GM23338 (cell line): Measurements from ENCODE around the gene CRB2. TPM values are rescaled to one million over a fixed set of nuclear protein-coding genes. Genes with fewer than 3 reads are reported as not detected.

ENCODE experiments used
- ATAC-seq: fragments of 200-7000 bp; cut with Tn5 transposase; 3 replicates; pipeline ENCODE4 v1.9.1; 2020
- DNase-seq: peaks from one replicate; pipeline ENCODE4 v3.0.0-alpha.2; 2015; ENCODE audit warnings: low spot score
- H2AFZ ChIP-seq: fragments of 200-600 bp; sonication (generic); 2 replicates; pipeline ENCODE4 v1.8.0; 2016; ENCODE audit warnings: antibody characterized with exemption, mild to moderate bottlenecking, moderate library complexity
- H3F3A ChIP-seq: fragments of 200-600 bp; sonication (generic); replicated peaks from 2 replicates; pipeline ENCODE4 v1.8.0; 2017; ENCODE audit warnings: antibody characterized with exemption, mixed run types, low read depth
- H3K27ac ChIP-seq: fragments of 200-600 bp; sonication (generic); 2 replicates; pipeline ENCODE4 v1.6.1; 2016; ENCODE audit warnings: low read depth
- H3K27me3 ChIP-seq: fragments of 200-600 bp; sonication (generic); 2 replicates; pipeline ENCODE4 v1.8.0; 2016; ENCODE audit warnings: mild to moderate bottlenecking, mixed run types, moderate library complexity; ENCODE audit not compliant: insufficient read depth
- H3K36me3 ChIP-seq: fragments of 200-600 bp; sonication (generic); 2 replicates; pipeline ENCODE4 v1.8.0; 2016; ENCODE audit warnings: mild to moderate bottlenecking; ENCODE audit not compliant: insufficient read depth
- H3K4me1 ChIP-seq: fragments of 200-600 bp; sonication (generic); 2 replicates; pipeline ENCODE4 v1.8.0; 2016; ENCODE audit warnings: mild to moderate bottlenecking, moderate library complexity; ENCODE audit not compliant: insufficient read depth
- H3K4me2 ChIP-seq: fragments of 200-600 bp; sonication (generic); 2 replicates; pipeline ENCODE4 v1.7.1; 2017; ENCODE audit warnings: mixed run types
- H3K4me3 ChIP-seq: fragments of 200-600 bp; sonication (generic); 2 replicates; pipeline ENCODE4 v1.6.1; 2016; ENCODE audit warnings: mixed run types
- H3K79me2 ChIP-seq: fragments of 200-600 bp; sonication (generic); replicated peaks from 2 replicates; pipeline ENCODE4 v1.8.0; 2017; ENCODE audit warnings: mild to moderate bottlenecking; ENCODE audit not compliant: insufficient read depth
- H3K9me2 ChIP-seq: fragments of 200-600 bp; sonication (generic); 2 replicates; pipeline ENCODE4 v1.8.0; 2017; ENCODE audit not compliant: insufficient read depth
- H4K20me1 ChIP-seq: fragments of 200-600 bp; sonication (generic); replicated peaks from 2 replicates; pipeline ENCODE4 v1.8.0; 2017; ENCODE audit warnings: mild to moderate bottlenecking; ENCODE audit not compliant: insufficient read depth
- H3K27ac Mint-ChIP-seq: 2 replicates; pipeline ENCODE4 v1.8.0; 2020; ENCODE audit warnings: inconsistent platforms, mild to moderate bottlenecking, moderate library complexity, mixed read lengths
- H3K27me3 Mint-ChIP-seq: 3 replicates; pipeline ENCODE4 v1.8.0; 2022; ENCODE audit warnings: low read depth, mild to moderate bottlenecking, moderate library complexity, mixed read lengths, inconsistent platforms; ENCODE audit not compliant: insufficient read depth, poor library complexity
- H3K36me3 Mint-ChIP-seq: 3 replicates; pipeline ENCODE4 v1.8.0; 2021; ENCODE audit warnings: low read depth, mild to moderate bottlenecking, inconsistent platforms, moderate library complexity, mixed read lengths
- H3K4me1 Mint-ChIP-seq: 3 replicates; pipeline ENCODE4 v1.8.0; 2020; ENCODE audit warnings: mild to moderate bottlenecking, inconsistent platforms, mixed read lengths
- H3K4me3 Mint-ChIP-seq: 3 replicates; pipeline ENCODE4 v1.8.0; 2021; ENCODE audit warnings: moderate library complexity, mild to moderate bottlenecking, inconsistent platforms, mixed read lengths
- H3K9me3 Mint-ChIP-seq: 3 replicates; pipeline ENCODE4 v1.8.0; 2020; ENCODE audit warnings: moderate library complexity, mild to moderate bottlenecking, inconsistent platforms, mixed read lengths
- CREB1 ChIP-seq: fragments of 250-450 bp; sonication (Bioruptor Pico); IDR thresholded peaks from 2 replicates; pipeline ENCODE4 v1.5.0; 2020; ENCODE audit warnings: low read depth, mild to moderate bottlenecking, moderate library complexity
- EZH2phosphoT487 ChIP-seq: fragments of 200-600 bp; sonication (generic); IDR thresholded peaks from one replicate; pipeline ENCODE4 v1.8.1; 2018; ENCODE audit warnings: antibody characterized with exemption; ENCODE audit not compliant: unreplicated experiment
- POLR2AphosphoS5 ChIP-seq: IDR thresholded peaks from 2 replicates; pipeline ENCODE4 v1.6.1; 2016; ENCODE audit warnings: antibody characterized with exemption, low read depth
- ZNF114 ChIP-seq: fragments of 250-450 bp; sonication (Bioruptor Pico); IDR thresholded peaks from 2 replicates; pipeline ENCODE4 v1.5.0; 2020; ENCODE audit warnings: mild to moderate bottlenecking, moderate library complexity
- ZNF331 ChIP-seq: fragments of 250-450 bp; sonication (Bioruptor Pico); IDR thresholded peaks from 2 replicates; pipeline ENCODE4 v1.5.0; 2020; ENCODE audit warnings: low read depth, mild to moderate bottlenecking, moderate library complexity
- polyA plus RNA-seq: library from polyadenylated mRNA; unstranded; fragments of >200 nt; fragmentation: Nextera tagmentation; extraction: Ambion mirVana; gene quantifications from 2 replicates; pipeline ENCODE4 v1.2.1, GENCODE V29; 2016
- total RNA-seq: library from RNA; depleted of rRNA; stranded (reverse); fragments of >200 nt; shearing (Covaris generic); gene quantifications from 2 replicates; pipeline ENCODE4 v1.2.3, GENCODE V29; 2014
- TF ChIP-seq, protein P1 (sequence below): fragments of 250-450 bp; sonication (Bioruptor Pico); IDR thresholded peaks from 2 replicates; pipeline ENCODE4 v1.5.0; 2020; ENCODE audit warnings: mild to moderate bottlenecking, moderate library complexity
- TF ChIP-seq, protein P2 (sequence below): IDR thresholded peaks from 2 replicates; pipeline ENCODE4 v1.6.1; 2016; ENCODE audit warnings: antibody characterized with exemption

The CRB2 gene
- total and polyA plus RNA-seq, 2 experiments from 2014 or later: 0.34 to 10.2 TPM

DNA sequence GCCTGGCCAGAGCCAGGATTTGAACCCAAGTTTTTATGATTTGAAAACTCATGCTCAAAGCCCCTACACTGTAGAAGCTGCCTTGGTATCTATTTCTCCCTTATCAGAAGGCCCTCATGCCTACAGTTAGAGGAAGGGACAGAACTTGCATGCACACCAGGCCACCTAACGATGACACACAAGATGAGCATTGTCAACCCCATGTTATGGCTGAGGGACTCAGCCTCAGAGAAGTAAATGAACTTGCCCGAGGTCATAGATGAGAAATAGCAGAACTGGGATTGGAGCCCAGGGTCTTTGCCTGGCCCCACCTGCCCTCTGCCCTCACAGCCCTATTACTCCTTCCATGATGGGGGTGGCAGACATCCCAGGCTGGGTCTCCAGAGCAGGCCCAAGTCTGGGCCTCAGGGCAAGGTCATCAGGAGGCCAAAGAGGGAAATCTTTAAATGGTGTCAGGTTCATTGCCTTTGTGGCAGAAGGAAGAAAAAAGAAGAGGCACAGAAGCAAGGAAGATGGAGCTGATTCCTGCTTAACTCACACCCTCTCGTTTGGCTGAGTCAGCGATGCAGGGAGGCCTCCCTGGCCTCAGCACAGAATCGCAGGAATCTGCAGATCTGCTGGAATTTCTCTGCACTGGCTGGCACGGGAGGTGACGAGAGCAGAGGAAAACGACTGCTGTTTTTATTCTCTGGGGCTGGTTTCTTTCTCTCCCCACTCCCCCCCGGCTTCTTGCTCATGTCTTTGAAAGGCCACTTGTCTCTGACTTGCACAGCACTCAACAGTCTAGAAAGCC, 20.6 kb upstream of the CRB2 start (continued):
- TF ChIP-seq, protein P1, sequence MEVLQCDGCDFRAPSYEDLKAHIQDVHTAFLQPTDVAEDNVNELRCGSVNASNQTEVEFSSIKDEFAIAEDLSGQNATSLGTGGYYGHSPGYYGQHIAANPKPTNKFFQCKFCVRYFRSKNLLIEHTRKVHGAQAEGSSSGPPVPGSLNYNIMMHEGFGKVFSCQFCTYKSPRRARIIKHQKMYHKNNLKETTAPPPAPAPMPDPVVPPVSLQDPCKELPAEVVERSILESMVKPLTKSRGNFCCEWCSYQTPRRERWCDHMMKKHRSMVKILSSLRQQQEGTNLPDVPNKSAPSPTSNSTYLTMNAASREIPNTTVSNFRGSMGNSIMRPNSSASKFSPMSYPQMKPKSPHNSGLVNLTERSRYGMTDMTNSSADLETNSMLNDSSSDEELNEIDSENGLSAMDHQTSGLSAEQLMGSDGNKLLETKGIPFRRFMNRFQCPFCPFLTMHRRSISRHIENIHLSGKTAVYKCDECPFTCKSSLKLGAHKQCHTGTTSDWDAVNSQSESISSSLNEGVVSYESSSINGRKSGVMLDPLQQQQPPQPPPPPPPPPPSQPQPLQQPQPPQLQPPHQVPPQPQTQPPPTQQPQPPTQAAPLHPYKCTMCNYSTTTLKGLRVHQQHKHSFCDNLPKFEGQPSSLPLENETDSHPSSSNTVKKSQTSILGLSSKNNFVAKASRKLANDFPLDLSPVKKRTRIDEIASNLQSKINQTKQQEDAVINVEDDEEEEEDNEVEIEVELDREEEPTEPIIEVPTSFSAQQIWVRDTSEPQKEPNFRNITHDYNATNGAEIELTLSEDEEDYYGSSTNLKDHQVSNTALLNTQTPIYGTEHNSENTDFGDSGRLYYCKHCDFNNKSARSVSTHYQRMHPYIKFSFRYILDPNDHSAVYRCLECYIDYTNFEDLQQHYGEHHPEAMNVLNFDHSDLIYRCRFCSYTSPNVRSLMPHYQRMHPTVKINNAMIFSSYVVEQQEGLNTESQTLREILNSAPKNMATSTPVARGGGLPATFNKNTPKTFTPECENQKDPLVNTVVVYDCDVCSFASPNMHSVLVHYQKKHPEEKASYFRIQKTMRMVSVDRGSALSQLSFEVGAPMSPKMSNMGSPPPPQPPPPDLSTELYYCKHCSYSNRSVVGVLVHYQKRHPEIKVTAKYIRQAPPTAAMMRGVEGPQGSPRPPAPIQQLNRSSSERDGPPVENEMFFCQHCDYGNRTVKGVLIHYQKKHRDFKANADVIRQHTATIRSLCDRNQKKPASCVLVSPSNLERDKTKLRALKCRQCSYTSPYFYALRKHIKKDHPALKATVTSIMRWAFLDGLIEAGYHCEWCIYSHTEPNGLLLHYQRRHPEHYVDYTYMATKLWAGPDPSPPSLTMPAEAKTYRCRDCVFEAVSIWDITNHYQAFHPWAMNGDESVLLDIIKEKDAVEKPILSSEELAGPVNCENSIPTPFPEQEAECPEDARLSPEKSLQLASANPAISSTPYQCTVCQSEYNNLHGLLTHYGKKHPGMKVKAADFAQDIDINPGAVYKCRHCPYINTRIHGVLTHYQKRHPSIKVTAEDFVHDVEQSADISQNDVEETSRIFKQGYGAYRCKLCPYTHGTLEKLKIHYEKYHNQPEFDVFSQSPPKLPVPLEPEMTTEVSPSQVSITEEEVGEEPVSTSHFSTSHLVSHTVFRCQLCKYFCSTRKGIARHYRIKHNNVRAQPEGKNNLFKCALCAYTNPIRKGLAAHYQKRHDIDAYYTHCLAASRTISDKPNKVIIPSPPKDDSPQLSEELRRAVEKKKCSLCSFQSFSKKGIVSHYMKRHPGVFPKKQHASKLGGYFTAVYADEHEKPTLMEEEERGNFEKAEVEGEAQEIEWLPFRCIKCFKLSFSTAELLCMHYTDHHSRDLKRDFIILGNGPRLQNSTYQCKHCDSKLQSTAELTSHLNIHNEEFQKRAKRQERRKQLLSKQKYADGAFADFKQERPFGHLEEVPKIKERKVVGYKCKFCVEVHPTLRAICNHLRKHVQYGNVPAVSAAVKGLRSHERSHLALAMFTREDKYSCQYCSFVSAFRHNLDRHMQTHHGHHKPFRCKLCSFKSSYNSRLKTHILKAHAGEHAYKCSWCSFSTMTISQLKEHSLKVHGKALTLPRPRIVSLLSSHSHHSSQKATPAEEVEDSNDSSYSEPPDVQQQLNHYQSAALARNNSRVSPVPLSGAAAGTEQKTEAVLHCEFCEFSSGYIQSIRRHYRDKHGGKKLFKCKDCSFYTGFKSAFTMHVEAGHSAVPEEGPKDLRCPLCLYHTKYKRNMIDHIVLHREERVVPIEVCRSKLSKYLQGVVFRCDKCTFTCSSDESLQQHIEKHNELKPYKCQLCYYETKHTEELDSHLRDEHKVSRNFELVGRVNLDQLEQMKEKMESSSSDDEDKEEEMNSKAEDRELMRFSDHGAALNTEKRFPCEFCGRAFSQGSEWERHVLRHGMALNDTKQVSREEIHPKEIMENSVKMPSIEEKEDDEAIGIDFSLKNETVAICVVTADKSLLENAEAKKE (CRISPR knock-in tag): no peak

DNA sequence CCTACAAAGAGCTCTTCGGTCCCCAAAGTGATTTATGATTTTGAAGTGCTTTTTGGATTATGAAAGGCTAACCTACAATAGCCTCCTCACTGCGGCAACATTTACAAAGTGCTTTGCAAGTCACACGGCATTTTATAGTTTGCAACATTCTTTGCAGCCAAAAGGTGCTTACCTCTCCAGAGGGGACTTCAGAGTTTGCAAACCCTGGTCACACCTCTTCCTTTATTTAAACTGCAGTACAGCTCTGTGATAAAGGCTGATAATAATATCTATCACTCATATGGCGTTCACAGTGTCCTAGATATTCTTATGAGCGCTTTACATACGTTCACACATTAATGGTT, 20.0 kb upstream of the CRB2 start:
- H3K4me3 ChIP-seq: no peak overlapping the region
- DNase-seq (no peak), ATAC-seq (no peak)
- H3K4me1 ChIP-seq: peaks cover 18% of the 10 kb centered on the region; the same call in 1 of the 2 replicates
- H3K9me2 ChIP-seq: no peaks in the 10 kb centered on the region
- H3K4me2 ChIP-seq: 0 out of 2 replicates have a peak overlapping the region, but pooled peaks have one; percentile 48
- H3K4me3 Mint-ChIP-seq: no peak overlapping the region
- no peaks in the 10 kb centered on the region for H4K20me1 ChIP-seq
- H3K27me3 Mint-ChIP-seq: peaks cover 4% of the 10 kb centered on the region
- H3K27ac ChIP-seq: peak overlapping the region; percentile 34; the same call in 1 of the 2 replicates
- no peaks in the 10 kb centered on the region for H3K36me3 ChIP-seq
- peak overlapping the region; percentile 36 for H3K27ac Mint-ChIP-seq
- H3K79me2 ChIP-seq: no peaks in the 10 kb centered on the region
- H3K36me3 Mint-ChIP-seq: no peaks in the 10 kb centered on the region
- H3F3A ChIP-seq: no peaks in the 10 kb centered on the region
- peaks cover 33% of the 10 kb centered on the region for H3K4me1 Mint-ChIP-seq
- no peaks in the 10 kb centered on the region for H3K9me3 Mint-ChIP-seq
- peak overlapping the region; percentile 90 for H2AFZ ChIP-seq
- no peaks in the 10 kb centered on the region for H3K27me3 ChIP-seq
- TF ChIP-seq ZNF331 (CRISPR knock-in tag) (no peak), ZNF114 (CRISPR knock-in tag) (no peak), EZH2phosphoT487 (no peak), POLR2AphosphoS5 (no peak), CREB1 (CRISPR knock-in tag) (no peak)
- TF ChIP-seq, protein P1 (CRISPR knock-in tag): no peak
- TF ChIP-seq, protein P2, sequence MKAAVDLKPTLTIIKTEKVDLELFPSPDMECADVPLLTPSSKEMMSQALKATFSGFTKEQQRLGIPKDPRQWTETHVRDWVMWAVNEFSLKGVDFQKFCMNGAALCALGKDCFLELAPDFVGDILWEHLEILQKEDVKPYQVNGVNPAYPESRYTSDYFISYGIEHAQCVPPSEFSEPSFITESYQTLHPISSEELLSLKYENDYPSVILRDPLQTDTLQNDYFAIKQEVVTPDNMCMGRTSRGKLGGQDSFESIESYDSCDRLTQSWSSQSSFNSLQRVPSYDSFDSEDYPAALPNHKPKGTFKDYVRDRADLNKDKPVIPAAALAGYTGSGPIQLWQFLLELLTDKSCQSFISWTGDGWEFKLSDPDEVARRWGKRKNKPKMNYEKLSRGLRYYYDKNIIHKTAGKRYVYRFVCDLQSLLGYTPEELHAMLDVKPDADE: no peak
